PFSK-1 (cell line): ENCODE data around the gene CMTM4.

Experiments used
- FOXP2 ChIP-seq: optimal IDR thresholded peaks from 2 replicates; pipeline ENCODE3; 2011; ENCODE audit warnings: borderline replicate concordance, control low read depth, inconsistent platforms; ENCODE audit not compliant: insufficient read depth; ENCODE audit errors: extremely low read length, extremely low read depth
- POLR2AphosphoS5 ChIP-seq: IDR thresholded peaks from 2 replicates; pipeline ENCODE4 v1.6.1; 2012; ENCODE audit warnings: low read depth, mild to moderate bottlenecking, control low read depth, low read length, moderate library complexity
- SIN3A ChIP-seq: IDR thresholded peaks from 2 replicates; pipeline ENCODE4 v1.6.1; 2012; ENCODE audit warnings: mild to moderate bottlenecking, low read length, moderate library complexity, borderline replicate concordance; ENCODE audit not compliant: insufficient read depth
- TAF1 ChIP-seq: IDR thresholded peaks from 2 replicates; pipeline ENCODE4 v1.6.1; 2012; ENCODE audit warnings: low read length, control low read depth, borderline replicate concordance; ENCODE audit not compliant: insufficient read depth
- TF ChIP-seq, protein P1 (sequence below), 2 experiments: IDR thresholded peaks; 2 replicates each; pipeline versions ENCODE4 v1.6.1 to v1.8.0; 2011 to 2012; ENCODE audit warnings: low read depth in 2 of 2, low read length in 2 of 2, control low read depth in 1 of 2, inconsistent platforms in 1 of 2, mild to moderate bottlenecking in 1 of 2, moderate library complexity in 1 of 2; ENCODE audit not compliant: insufficient read depth in 1 of 2

CMTM4 gene

DNA sequence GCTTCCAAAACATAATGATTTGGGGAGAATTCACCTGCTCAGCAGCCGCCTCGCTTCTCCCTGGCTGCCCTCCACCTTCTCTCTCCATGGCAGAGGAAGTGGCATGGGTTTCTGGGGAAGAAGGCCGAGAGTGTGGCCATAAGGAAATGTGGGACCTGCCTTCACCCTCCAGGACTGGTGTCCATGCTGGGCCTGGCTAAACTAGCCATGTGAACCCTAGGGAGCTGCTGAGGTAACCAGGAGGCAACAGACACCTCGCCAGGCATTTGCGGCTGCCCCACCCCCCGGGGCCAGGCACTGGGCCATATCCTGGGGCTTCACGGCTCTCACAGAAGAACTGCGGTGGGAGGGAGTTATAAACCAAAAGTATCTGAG is 9.9 kb upstream of the CMTM4 start:
- no peak for TF ChIP-seq FOXP2
- TF ChIP-seq TAF1: no peak
- TF ChIP-seq SIN3A: no peak
- TF ChIP-seq, protein P1, sequence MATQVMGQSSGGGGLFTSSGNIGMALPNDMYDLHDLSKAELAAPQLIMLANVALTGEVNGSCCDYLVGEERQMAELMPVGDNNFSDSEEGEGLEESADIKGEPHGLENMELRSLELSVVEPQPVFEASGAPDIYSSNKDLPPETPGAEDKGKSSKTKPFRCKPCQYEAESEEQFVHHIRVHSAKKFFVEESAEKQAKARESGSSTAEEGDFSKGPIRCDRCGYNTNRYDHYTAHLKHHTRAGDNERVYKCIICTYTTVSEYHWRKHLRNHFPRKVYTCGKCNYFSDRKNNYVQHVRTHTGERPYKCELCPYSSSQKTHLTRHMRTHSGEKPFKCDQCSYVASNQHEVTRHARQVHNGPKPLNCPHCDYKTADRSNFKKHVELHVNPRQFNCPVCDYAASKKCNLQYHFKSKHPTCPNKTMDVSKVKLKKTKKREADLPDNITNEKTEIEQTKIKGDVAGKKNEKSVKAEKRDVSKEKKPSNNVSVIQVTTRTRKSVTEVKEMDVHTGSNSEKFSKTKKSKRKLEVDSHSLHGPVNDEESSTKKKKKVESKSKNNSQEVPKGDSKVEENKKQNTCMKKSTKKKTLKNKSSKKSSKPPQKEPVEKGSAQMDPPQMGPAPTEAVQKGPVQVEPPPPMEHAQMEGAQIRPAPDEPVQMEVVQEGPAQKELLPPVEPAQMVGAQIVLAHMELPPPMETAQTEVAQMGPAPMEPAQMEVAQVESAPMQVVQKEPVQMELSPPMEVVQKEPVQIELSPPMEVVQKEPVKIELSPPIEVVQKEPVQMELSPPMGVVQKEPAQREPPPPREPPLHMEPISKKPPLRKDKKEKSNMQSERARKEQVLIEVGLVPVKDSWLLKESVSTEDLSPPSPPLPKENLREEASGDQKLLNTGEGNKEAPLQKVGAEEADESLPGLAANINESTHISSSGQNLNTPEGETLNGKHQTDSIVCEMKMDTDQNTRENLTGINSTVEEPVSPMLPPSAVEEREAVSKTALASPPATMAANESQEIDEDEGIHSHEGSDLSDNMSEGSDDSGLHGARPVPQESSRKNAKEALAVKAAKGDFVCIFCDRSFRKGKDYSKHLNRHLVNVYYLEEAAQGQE (IDR thresholded peaks at IDR 0.05; ENCODE audit: insufficient read depth in 1 of 2, low read depth in 2 of 2, low read length in 2 of 2): no peak
- no peak for TF ChIP-seq POLR2AphosphoS5

GRCh38 chr16:66705790-66706505 is 9.4 kb upstream of the CMTM4 start:
- TF ChIP-seq SIN3A (no peak), TAF1 (no peak), FOXP2 (no peak)
- TF ChIP-seq, protein P1 (IDR thresholded peaks at IDR 0.05; ENCODE audit: insufficient read depth in 1 of 2, low read depth in 2 of 2, low read length in 2 of 2): no peak

DNA sequence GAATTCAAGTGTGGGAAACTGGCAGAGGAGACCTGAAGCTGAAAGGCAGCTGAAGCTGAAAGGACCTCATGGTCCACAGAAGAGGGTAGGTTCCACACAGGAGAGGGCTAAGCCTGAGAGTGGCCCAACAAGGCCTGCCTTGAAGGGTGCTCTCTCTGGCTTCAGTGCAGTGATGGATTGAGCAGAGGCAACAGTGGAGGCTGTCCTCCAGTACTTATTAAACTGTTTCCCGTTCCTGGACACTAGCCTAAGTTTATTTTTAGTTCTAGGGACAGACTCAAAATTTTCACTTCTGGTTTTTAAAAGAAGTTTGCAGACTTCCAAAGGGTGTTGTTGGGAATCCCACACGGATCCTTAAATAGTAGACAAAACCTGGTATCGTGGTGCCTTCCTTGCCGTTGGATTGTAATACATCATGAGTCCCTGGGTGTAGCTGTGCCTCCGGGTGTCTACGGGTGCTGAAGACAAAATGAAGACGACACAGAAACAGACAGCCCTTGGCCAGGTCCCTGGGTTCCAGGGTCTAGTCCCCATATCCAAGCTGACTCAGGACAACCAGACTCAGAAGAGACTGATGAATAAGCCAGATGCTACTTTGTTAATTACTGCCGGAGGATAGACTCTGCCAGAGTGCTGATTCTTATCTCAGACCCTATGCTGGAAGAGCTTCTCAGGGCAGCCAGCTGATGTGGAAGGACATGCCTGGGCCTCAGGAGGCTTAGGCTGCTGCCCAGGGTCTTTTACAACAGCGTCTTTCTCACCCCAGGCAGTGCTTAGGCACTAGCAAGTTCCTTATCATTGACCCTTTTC is 7.1 kb upstream of the CMTM4 start:
- no peak for TF ChIP-seq FOXP2
- no peak for TF ChIP-seq SIN3A
- TF ChIP-seq POLR2AphosphoS5: no peak
- TF ChIP-seq, protein P1 (IDR thresholded peaks at IDR 0.05; ENCODE audit: insufficient read depth in 1 of 2, low read depth in 2 of 2, low read length in 2 of 2): no peak
- no peak for TF ChIP-seq TAF1

GRCh38 chr16:66701516-66701915 is 5.0 kb upstream of the CMTM4 start:
- no peak for TF ChIP-seq SIN3A
- no peak for TF ChIP-seq POLR2AphosphoS5
- TF ChIP-seq FOXP2: no peak
- no peak for TF ChIP-seq TAF1
- TF ChIP-seq, protein P1 (IDR thresholded peaks at IDR 0.05; ENCODE audit: insufficient read depth in 1 of 2, low read depth in 2 of 2, low read length in 2 of 2): no peak
